GM21825 (cell line): ENCODE data around the gene NFIA.
"Not testable (repeated sequence)": the region's sequence is repeated elsewhere in the genome, so short reads cannot be mapped to it uniquely, and the experiment has no call there.

Source experiments
- ATAC-seq: cut with Tn5 transposase; IDR thresholded peaks from one replicate; pipeline ENCODE4 v1.9.1; 2021; ENCODE audit warnings: mild to moderate bottlenecking, moderate library complexity; ENCODE audit not compliant: unreplicated experiment

Gene NFIA

DNA sequence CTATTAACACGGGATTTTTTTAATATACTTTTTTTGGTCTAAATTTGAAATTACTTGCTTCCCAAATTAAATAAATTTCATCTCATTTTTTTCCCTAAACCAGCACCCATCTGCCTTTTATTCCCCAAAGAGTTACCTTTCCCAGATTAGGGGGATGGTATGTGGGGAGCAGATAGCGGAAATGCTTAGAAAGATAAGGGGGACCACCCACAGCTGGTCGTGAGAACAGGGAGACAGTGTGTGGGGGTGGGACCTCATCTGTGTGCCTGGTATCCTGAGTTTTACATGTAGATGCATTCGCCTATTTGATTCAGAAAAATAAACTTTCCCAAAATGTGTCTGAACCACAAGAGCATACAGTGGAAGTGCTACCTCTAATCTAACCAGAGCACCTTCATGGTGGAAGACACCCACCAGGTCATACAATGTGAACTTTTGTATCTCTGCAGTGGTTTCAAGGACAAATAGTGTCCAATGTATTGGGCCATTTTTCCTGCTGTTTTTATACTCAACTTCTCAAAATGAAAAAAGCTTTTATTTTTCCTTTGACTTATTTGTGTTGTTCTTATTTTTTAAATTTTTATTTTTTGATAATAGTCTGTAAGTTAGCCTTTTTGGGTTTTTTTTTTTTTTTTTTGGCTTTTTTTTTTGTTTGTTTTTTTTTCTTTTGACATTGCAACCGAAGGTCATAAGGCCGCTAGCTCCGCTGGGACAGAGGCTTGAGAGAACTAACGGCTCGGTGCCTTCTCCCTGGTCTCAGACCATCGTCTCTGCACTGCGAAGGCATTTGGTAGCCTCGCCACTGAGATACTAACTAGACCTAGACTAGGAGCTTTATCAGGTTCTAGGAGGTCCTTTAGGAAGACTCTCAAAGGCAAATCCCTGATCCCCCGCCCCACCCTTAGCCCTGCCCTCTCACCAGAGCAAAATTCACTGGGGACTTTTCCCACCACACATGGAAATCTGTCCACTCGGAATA lies 379.3 kb downstream of the NFIA start:
- ATAC-seq = no peak

- no peak for ATAC-seq
Measured at GRCh38 chr1:61462628-61463027, 380.3 kb downstream of the NFIA start.

- ATAC-seq = no peak
Measured at GRCh38 chr1:61463220-61463619, 380.9 kb downstream of the NFIA start.

DNA sequence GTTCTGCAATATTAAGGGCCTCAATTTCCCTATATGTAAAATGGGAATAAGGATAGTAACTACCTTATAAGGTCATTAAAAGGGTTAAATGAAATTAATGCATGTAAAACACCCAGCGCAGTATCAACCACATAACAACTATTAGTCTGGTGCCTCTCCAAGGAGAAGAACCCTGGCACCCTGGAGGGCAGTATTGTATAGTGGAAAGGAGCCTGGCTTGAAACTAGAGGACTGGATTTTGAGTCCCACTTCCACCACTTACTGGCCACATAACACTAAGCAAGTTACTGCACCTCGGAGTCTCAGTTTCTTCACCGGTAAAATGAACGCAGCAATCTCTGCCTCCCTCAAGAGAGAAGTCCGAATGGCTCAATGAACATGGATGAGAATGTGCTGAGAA lies 385.5 kb downstream of the NFIA start:
- ATAC-seq = not testable (repeated sequence)

DNA sequence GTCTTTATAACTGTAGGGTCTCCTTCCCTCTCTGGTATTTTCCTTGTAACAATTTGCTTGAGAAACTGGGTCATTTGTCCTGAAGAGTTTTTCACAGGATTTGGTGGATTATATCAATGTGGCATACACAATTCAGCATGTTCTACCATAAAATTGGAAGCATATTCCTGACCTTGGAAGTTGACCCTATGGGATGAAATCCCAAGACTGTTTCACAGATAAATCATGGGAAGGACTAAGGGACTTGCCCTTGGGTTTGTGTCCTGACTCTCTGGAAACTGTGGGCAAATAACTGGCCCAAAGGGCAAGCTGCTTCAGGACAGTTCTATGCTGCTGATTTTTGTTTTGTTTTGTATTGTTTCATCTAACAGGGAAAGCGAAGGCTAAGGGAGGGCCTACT lies 387.0 kb downstream of the NFIA start:
- ATAC-seq = no peak

- ATAC-seq = no peak
Measured at GRCh38 chr1:61472876-61473275, 390.5 kb downstream of the NFIA start.

GRCh38 chr1:61474269-61474817 lies 392.0 kb downstream of the NFIA start:
- no peak for ATAC-seq

- ATAC-seq = no peak
Measured at GRCh38 chr1:61474963-61475362, 392.6 kb downstream of the NFIA start.

DNA sequence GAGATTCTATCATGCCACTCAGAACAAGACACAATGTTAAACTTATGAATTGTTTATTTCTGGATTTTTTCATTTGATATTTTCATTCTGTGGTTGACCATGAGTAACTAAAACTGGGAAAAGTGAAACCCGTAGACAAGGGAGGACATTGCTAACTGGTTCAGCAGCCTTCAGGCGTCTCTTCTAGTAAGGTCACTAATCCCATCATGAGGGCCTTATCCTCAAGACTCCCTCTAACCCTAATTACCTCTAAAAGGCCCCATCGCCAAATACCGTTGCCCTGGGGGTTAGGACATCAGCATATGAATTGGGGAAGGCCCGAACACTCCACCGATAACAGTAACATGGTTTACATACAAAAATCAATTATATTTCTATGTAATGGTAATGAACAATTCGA lies 394.9 kb downstream of the NFIA start:
- ATAC-seq = no peak

DNA sequence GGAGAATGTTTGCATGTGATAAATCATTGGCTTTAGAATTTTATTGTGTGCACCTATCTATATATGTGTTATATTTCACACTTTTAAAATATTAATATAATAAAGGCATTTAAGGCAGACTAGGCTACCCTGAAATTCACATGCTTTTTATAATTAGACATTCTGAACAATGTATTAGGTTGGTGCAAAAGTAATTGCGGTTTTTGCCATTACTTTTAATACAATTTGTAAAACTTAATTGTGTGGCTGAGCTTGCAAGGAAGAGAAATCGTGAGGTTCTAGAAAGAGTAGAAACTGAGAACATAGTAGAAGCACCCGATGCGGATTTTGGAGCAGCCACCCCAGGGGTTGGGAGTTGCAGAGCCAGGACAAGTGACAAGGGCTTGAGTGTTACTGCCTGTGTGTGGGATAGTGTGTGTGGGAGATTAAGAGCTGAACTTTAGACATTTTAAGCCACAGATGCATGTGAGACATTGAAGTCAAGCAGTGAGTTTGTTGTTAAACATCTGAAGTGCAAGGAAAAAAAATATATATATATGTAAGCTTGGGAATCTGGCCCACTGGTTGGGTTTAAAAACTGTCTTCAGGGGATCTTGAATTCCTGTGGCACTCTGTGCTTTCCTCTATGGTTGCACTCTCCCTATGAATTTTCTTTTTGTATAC lies 398.0 kb downstream of the NFIA start:
- ATAC-seq = no peak

DNA sequence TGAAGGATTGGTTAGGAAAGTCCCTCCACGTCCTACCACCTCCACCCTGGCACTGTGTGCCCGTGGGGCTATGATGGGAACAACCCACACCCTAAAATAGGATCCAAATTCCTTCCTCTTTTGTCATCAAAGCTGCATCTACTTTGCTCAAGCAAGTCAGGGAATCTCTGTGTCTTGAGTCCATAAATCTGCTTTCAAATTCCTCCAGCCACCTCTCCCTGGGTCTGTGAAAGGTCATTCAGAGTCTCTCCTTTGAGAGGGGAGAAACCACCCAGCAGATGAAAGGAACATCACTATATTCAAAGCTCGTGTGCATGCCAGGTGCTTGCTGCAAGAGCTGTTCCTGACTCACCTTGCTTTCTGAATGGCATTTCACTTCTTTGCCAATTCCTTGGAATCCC lies 399.0 kb downstream of the NFIA start:
- ATAC-seq = no peak

DNA sequence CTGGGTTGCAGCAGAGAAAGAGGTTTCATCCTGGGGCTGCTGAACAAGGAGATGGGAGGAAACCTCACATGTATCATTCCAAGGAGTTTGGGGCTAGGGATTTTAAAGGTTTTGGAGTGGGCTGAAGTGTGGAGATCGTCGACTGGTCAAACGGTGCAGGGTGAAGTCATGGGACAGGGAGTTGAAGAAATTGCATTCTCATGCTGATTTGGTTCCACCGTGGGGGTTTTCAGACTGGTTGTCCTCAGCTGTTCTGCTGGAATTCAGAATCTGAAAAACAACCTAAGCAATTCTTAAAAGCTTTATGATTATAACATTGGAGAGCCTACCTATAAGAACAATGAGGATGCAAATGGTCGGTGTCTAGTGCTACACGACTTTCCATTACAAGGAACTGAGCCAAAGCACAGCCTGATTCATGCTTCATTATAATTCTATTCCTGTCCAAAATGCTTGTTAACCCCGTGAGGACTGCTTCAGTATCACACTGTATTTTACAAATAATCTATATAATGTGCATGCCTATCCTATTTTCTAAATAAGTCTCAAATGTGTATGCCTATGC lies 399.9 kb downstream of the NFIA start:
- no peak for ATAC-seq

GRCh38 chr1:61486783-61487536 lies 404.6 kb downstream of the NFIA start:
- ATAC-seq = no peak

- ATAC-seq = no peak
Measured at GRCh38 chr1:61487801-61488200, 405.4 kb downstream of the NFIA start.

DNA sequence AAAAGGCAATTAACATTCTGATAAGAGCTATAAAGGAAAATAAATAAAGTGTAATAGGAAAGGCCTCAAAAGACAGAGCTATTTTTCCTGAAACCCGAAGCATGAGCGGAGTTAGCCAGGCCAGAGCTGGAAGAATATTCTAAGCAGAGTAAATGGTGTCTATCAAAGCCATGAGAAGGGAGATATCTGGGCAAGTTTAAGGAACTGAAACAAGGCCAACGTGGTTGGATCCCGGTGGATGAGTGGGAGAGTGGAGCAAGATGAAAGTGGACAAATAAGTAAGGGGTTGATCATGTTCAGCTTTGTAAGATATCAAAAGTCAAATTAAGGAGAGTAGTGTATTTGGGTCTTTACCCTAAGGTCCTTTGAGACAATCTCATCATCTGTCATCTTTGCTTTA lies 408.6 kb downstream of the NFIA start:
- no peak for ATAC-seq

DNA sequence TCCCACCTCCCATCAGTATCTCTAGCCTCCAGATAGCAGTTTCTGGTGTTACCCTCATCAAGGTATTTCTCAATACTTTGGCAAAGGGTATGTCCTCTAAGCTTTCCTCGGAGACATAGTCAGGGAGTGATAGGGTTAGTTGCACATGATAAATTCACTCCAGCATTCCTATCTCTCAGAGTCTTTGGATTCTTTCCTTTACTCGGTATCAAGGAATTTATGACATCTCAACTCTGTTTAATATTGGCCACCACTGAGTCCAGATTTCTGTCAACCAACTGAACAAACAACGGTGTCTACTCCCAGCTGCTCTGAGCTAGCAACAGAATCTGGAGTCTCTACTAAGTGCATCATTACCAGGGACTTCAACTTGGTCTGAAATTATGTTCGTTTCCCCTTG lies 409.1 kb downstream of the NFIA start:
- ATAC-seq = no peak

DNA sequence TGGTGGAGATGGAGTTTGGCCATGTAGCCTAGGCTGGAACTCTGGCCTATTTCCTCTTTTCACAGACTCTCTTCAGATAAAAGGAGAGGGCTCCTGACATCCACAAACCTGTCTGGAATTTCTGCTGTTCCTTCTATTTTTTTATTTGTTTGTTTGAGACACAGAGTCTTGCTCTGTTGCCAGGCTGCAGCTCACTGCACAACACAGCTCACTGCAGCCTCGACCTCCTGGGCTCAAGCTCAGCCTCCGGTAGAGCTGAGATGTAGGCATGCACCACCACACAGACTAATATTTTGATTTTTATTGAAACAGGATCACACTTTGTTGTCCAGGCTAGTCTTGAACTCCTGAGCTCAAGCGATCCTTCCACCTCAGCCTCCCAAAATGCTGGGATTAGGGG lies 411.6 kb downstream of the NFIA start:
- ATAC-seq = no peak

GRCh38 chr1:61496501-61496900 lies 414.1 kb downstream of the NFIA start:
- ATAC-seq = no peak

DNA sequence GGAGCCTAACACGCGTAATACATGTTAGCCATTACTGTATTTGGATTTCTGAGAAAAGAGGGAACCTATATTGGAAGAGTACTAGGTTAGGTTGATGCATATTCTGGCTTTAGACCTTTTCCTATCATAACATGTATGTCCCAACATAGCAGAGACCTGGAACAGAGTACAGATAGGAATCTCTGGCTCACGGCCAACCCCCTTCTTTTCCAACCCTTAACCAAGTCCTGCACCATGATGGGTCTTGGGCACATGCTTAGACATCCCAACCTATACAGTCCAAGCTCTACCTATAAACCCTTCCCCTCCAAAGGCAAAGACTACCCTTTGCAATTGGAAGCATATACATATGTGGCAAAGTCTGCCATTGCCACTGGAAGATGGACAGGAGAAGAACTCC lies 414.7 kb downstream of the NFIA start:
- ATAC-seq = no peak

- ATAC-seq = no peak
Measured at GRCh38 chr1:61498342-61498741, 416.0 kb downstream of the NFIA start.
